Measurements from ENCODE around the gene PET100. TPM values are rescaled to one million over a fixed set of nuclear protein-coding genes. Genes with fewer than 3 reads are reported as not detected.
A peak's percentile ranks its signal among the peaks of the same experiment; 100 is the strongest.

The PET100 gene
- total and polyA plus RNA-seq, 7 donors = 49.6 to 112 (median 93.1) TPM

DNA sequence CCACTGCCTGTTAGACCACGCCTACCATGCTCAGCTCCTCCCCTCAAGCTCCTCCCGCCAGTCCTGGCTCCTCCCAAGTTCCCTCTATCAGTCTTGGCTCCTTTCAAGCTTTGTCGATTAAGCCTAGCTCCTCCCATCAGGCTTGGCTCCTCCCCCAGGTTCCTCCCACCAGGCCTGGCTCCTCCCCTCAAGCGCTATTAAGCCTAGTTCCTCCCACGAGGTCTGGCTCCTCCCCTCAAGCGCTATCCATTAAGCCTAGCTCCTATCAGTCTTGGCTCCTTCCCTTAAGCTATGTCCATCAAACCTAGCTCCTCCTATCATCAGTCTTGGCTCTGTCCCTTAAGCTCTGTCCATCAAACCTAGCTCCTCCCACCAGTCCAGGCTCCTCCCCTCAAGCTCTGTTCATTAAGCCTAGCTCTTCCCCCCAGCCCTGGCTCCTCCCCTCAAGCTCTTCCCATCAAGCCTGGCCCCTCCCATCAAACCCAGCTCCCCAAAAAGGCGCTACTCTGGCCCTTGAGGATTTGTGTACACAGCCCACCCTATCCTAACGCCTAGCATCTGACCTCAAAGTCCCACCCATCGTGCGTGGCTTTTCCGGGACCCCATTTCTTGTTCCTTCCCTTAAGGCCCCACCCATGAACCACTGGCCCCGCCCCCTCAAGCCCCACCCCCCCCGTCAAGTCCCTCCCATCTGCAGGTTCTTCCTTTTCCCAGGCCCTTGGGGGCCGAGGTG, 23.9 kb upstream of the PET100 start:
- H3K9me3 ChIP-seq = no peaks in the 10 kb centered on the region
- no peak overlapping the region for H3K4me3 ChIP-seq
- ATAC-seq = peak in 1 of 4 donors; percentile 47
- H3K4me1 ChIP-seq = no peaks in the 10 kb centered on the region
- no peak for DNase-seq
- WGBS, 3 donors = 63 to 75% (median 66%) methylated on average over 13 to 14 of the region's 14 CpGs
- H3K27ac ChIP-seq = no peak overlapping the region
- TF ChIP-seq, protein P1, sequence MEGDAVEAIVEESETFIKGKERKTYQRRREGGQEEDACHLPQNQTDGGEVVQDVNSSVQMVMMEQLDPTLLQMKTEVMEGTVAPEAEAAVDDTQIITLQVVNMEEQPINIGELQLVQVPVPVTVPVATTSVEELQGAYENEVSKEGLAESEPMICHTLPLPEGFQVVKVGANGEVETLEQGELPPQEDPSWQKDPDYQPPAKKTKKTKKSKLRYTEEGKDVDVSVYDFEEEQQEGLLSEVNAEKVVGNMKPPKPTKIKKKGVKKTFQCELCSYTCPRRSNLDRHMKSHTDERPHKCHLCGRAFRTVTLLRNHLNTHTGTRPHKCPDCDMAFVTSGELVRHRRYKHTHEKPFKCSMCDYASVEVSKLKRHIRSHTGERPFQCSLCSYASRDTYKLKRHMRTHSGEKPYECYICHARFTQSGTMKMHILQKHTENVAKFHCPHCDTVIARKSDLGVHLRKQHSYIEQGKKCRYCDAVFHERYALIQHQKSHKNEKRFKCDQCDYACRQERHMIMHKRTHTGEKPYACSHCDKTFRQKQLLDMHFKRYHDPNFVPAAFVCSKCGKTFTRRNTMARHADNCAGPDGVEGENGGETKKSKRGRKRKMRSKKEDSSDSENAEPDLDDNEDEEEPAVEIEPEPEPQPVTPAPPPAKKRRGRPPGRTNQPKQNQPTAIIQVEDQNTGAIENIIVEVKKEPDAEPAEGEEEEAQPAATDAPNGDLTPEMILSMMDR (IDR thresholded peaks at IDR 0.05) = no peak
- intact Hi-C loops (cut with DNase I) = no loop called here
- H3K36me3 ChIP-seq (ENCODE audit: insufficient read depth in 1 of 2, low read depth in 1 of 2) = no peaks in the 10 kb centered on the region
- H3K27me3 ChIP-seq (ENCODE audit: insufficient read depth in 3 of 3, low read length in 2 of 3) = peaks cover 0 to 15% (median 2%) of the 10 kb centered on the region in 3 donors

DNA sequence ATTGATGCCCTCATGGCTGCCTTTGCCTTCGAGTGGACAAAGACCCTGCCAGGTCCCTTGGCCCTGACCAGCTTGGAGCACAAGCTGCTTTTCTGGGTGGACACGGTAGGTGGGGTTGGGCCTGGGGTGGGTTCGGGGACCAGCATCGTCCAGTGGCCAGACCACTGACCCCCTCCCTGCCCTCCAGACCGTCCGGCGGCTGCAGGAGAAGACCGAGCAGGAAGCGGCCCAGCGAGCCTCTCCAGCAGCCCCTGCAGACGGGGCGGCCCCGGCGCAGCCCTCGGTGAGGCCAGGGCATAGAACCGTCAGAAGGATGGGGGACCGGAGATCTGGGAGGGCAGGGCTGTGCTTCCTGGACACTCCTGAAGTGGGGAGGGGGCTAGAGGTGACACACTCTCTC, 23.3 kb upstream of the PET100 start:
- DNase-seq (no peak), ATAC-seq (no peak)
- intact Hi-C loops (cut with DNase I) = no loop called here

GRCh38 chr19:7607212-7607873, 22.2 kb upstream of the PET100 start:
- H3K4me1 ChIP-seq = no peaks in the 10 kb centered on the region
- no peak overlapping the region for H3K27ac ChIP-seq
- no peak overlapping the region for H3K4me3 ChIP-seq
- peaks cover 0 to 10% (median 2%) of the 10 kb centered on the region in 3 donors for H3K27me3 ChIP-seq (ENCODE audit: insufficient read depth in 3 of 3, low read length in 2 of 3)
- no peak for DNase-seq
- H3K36me3 ChIP-seq (ENCODE audit: insufficient read depth in 1 of 2, low read depth in 1 of 2) = no peaks in the 10 kb centered on the region
- TF ChIP-seq, protein P1 (IDR thresholded peaks at IDR 0.05) = no peak
- ATAC-seq = no peak
- WGBS, 3 donors = 76 to 79% (median 77%) methylated on average over 9 to 10 of the region's 10 CpGs
- H3K9me3 ChIP-seq = no peaks in the 10 kb centered on the region
- intact Hi-C loops (cut with DNase I) = no loop called here

More for the DNA sequence above, 23.3 kb upstream of the PET100 start:
- H3K9me3 ChIP-seq = no peaks in the 10 kb centered on the region
- H3K4me3 ChIP-seq = no peak overlapping the region
- TF ChIP-seq, protein P1 (IDR thresholded peaks at IDR 0.05) = no peak
- WGBS, 3 donors = 74 to 80% (median 75%) methylated on average over 15 to 17 of the region's 17 CpGs
- no peaks in the 10 kb centered on the region for H3K36me3 ChIP-seq (ENCODE audit: insufficient read depth in 1 of 2, low read depth in 1 of 2)
- no peak overlapping the region for H3K27ac ChIP-seq
- H3K4me1 ChIP-seq = no peaks in the 10 kb centered on the region
- H3K27me3 ChIP-seq (ENCODE audit: insufficient read depth in 3 of 3, low read length in 2 of 3) = peaks cover 0 to 15% (median 2%) of the 10 kb centered on the region in 3 donors

GRCh38 chr19:7607874-7608560, 21.6 kb upstream of the PET100 start:
- Histone ChIP-seq H3K9me3 (no peaks in the 10 kb centered on the region), H3K27ac (no peak overlapping the region), H3K4me1 (no peaks in the 10 kb centered on the region), H3K27me3 (ENCODE audit: insufficient read depth in 3 of 3, low read length in 2 of 3) (peaks cover 0 to 6% (median 2%) of the 10 kb centered on the region in 3 donors), H3K4me3 (no peak overlapping the region), H3K36me3 (ENCODE audit: insufficient read depth in 1 of 2, low read depth in 1 of 2) (no peaks in the 10 kb centered on the region)
- intact Hi-C loops (cut with DNase I) = no loop called here
- no peak for DNase-seq
- TF ChIP-seq, protein P1 (IDR thresholded peaks at IDR 0.05) = no peak
- WGBS, 3 donors = 81 to 83% (median 82%) methylated on average over 23 to 25 of the region's 25 CpGs
- ATAC-seq = no peak
